IMR-90 (cell line): Measurements from ENCODE around the gene ZNF195. TPM values are rescaled to one million over a fixed set of nuclear protein-coding genes. Genes with fewer than 3 reads are reported as not detected.

Experiments
- ATAC-seq: fragments of 200-7000 bp; cut with Tn5 transposase; 2 replicates; pipeline ENCODE4 v1.9.1; 2020; ENCODE audit warnings: low read depth, mild to moderate bottlenecking, moderate library complexity
- BruUV-seq: library from RNA; stranded (reverse); fragments of 400-500 nt; replicated peaks from 2 replicates; lab custom pipeline; 2021; lab: Mats Ljungman, UMichigan
- CTCF ChIA-PET: fragments of 300-600 bp; formaldehyde crosslinking; extraction: SDS; loops from one replicate; lab custom pipeline; 2021; ENCODE audit warnings: antibody characterized with exemption; lab: Yijun Ruan, JAX
- POLR2A ChIA-PET: fragments of 300-600 bp; sonication (Branson Sonifier 250); formaldehyde crosslinking; loops from one replicate; lab custom pipeline; 2022; ENCODE audit warnings: antibody characterized with exemption; ENCODE audit not compliant: unreplicated experiment; lab: Charles Lee
- DNase-seq: peaks from one replicate; pipeline ENCODE4 v3.0.0; 2013
- H2AFZ ChIP-seq: replicated peaks from 2 replicates; pipeline ENCODE3; 2013; ENCODE audit warnings: low read length, mild to moderate bottlenecking; ENCODE audit not compliant: poor library complexity
- H2AK5ac ChIP-seq: 2 replicates; pipeline ENCODE4 v1.6.1; 2013; ENCODE audit warnings: low read depth, low read length, inconsistent platforms
- H2AK9ac ChIP-seq: replicated peaks from 2 replicates; pipeline ENCODE3; 2013; ENCODE audit warnings: mild to moderate bottlenecking, low read depth, low read length, moderate library complexity; ENCODE audit not compliant: poor library complexity
- H2BK120ac ChIP-seq: 2 replicates; pipeline ENCODE4 v1.6.1; 2013; ENCODE audit warnings: low read depth, low read length, inconsistent platforms
- H2BK15ac ChIP-seq: 3 replicates; pipeline ENCODE4 v1.6.1; 2013; ENCODE audit warnings: low read depth, low read length, inconsistent platforms
- H2BK20ac ChIP-seq: 2 replicates; pipeline ENCODE4 v1.6.1; 2013; ENCODE audit warnings: low read depth, mild to moderate bottlenecking, inconsistent platforms, low read length, moderate library complexity
- H2BK5ac ChIP-seq: 2 replicates; pipeline ENCODE4 v1.6.1; 2013; ENCODE audit warnings: mild to moderate bottlenecking, low read depth, low read length, inconsistent platforms; ENCODE audit not compliant: poor library complexity, severe bottlenecking
- H3K14ac ChIP-seq: replicated peaks from 2 replicates; pipeline ENCODE4 v1.6.1; 2013; ENCODE audit warnings: low read depth, low read length, inconsistent platforms
- H3K18ac ChIP-seq: 2 replicates; pipeline ENCODE4 v1.6.1; 2013; ENCODE audit warnings: low read depth, low read length, control low read depth
- H3K23ac ChIP-seq: 2 replicates; pipeline ENCODE4 v1.6.1; 2013; ENCODE audit warnings: low read depth, low read length, inconsistent platforms
- H3K27ac ChIP-seq: 2 replicates; pipeline ENCODE4 v1.5.1; 2013; ENCODE audit warnings: mild to moderate bottlenecking, control low read depth, low read length; ENCODE audit not compliant: insufficient read depth
- H3K27me3 ChIP-seq: 2 replicates; pipeline ENCODE4 v1.6.1; 2013; ENCODE audit warnings: low read length; ENCODE audit not compliant: control insufficient read depth, insufficient read depth
- H3K36me3 ChIP-seq: 2 replicates; pipeline ENCODE4 v1.6.1; 2013; ENCODE audit warnings: low read length, mixed read lengths; ENCODE audit not compliant: control insufficient read depth, insufficient read depth
- H3K4ac ChIP-seq: 2 replicates; pipeline ENCODE4 v1.6.1; 2013; ENCODE audit warnings: low read depth, low read length, inconsistent platforms
- H3K4me1 ChIP-seq: 2 replicates; pipeline ENCODE4 v1.6.1; 2013; ENCODE audit warnings: low read length, mixed read lengths; ENCODE audit not compliant: control insufficient read depth, insufficient read depth
- H3K4me2 ChIP-seq: 2 replicates; pipeline ENCODE4 v1.6.1; 2013; ENCODE audit warnings: low read depth, mild to moderate bottlenecking, control low read depth, low read length, moderate library complexity
- H3K4me3 ChIP-seq: 2 replicates; pipeline ENCODE4 v1.5.1; 2013; ENCODE audit warnings: low read depth, mild to moderate bottlenecking, control low read depth, low read length, moderate library complexity; ENCODE audit not compliant: insufficient read depth
- H3K56ac ChIP-seq: 2 replicates; pipeline ENCODE4 v1.6.1; 2013; ENCODE audit warnings: low read length, inconsistent platforms; ENCODE audit not compliant: insufficient read depth; ENCODE audit errors: extremely low read depth
- H3K79me1 ChIP-seq, 2 experiments: 2 replicates each; pipeline ENCODE4 v1.6.1; 2013; ENCODE audit warnings: low read length in 2 of 2, inconsistent platforms in 1 of 2, low read depth in 1 of 2
- H3K9ac ChIP-seq: 2 replicates; pipeline ENCODE4 v1.6.1; 2013; ENCODE audit warnings: low read depth, low read length, control low read depth
- H3K9me1 ChIP-seq: 2 replicates; pipeline ENCODE4 v1.6.1; 2013; ENCODE audit warnings: low read length, inconsistent platforms; ENCODE audit not compliant: insufficient read depth
- H3K9me3 ChIP-seq: 2 replicates; pipeline ENCODE4 v1.6.1; 2013; ENCODE audit warnings: low read length; ENCODE audit not compliant: control insufficient read depth, insufficient read depth
- H4K20me1 ChIP-seq: 2 replicates; pipeline ENCODE4 v1.6.1; 2013; ENCODE audit warnings: low read length, inconsistent platforms; ENCODE audit not compliant: insufficient read depth
- H4K5ac ChIP-seq: 2 replicates; pipeline ENCODE4 v1.6.1; 2013; ENCODE audit warnings: mild to moderate bottlenecking, low read depth, low read length, control low read depth
- H4K8ac ChIP-seq, 2 experiments: 2 replicates each; pipeline ENCODE4 v1.6.1; 2013; ENCODE audit warnings: low read depth in 2 of 2, low read length in 2 of 2, control low read depth in 1 of 2, inconsistent platforms in 1 of 2
- H4K91ac ChIP-seq: 2 replicates; pipeline ENCODE4 v1.6.1; 2013; ENCODE audit warnings: low read depth, low read length, inconsistent platforms; ENCODE audit not compliant: insufficient read depth
- BHLHE40 ChIP-seq: fragments of 150-350 bp; IDR thresholded peaks from 2 replicates; pipeline ENCODE4 v1.6.1; 2016; ENCODE audit warnings: mild to moderate bottlenecking, low read depth, low read length
- CEBPB ChIP-seq: IDR thresholded peaks from 2 replicates; pipeline ENCODE4 v1.6.1; 2012; ENCODE audit warnings: low read depth, low read length, improper control_type of control experiment
- CHD1 ChIP-seq: IDR thresholded peaks from 2 replicates; pipeline ENCODE4 v1.6.1; 2012; ENCODE audit warnings: low read depth, low read length, improper control_type of control experiment
- FOS ChIP-seq: fragments of 150-350 bp; IDR thresholded peaks from 2 replicates; pipeline ENCODE4 v1.6.1; 2016; ENCODE audit warnings: low read depth, low read length
- MAFK ChIP-seq: IDR thresholded peaks from 2 replicates; pipeline ENCODE4 v1.6.1; 2012; ENCODE audit warnings: low read depth, low read length, improper control_type of control experiment
- RCOR1 ChIP-seq: IDR thresholded peaks from 2 replicates; pipeline ENCODE4 v1.6.1; 2012; ENCODE audit warnings: mild to moderate bottlenecking, low read length, improper control_type of control experiment; ENCODE audit not compliant: insufficient replicate concordance
- WGBS, 2 experiments: methylation state at CpG; one replicate each; pipeline versions ENCODE4 v1.1.5 to v1.1.7; 2013; ENCODE audit warnings: missing lambda C conversion rate in 2 of 2; ENCODE audit not compliant: insufficient read length in 1 of 2; ENCODE audit errors: extremely low coverage in 2 of 2; 5-methylcytosine and 5-hydroxymethylcytosine counted together
- dilution Hi-C: fragments of 300-500 bp; cut with HindIII; formaldehyde crosslinking; loops from one replicate; pipeline ENCODE4 v1.14.3; 2018; ENCODE audit warnings: low sequenced_read_pairs; ENCODE audit not compliant: unreplicated experiment
- in situ Hi-C: fragments of 300-500 bp; cut with MboI; formaldehyde crosslinking; loops from 3 replicates; pipeline ENCODE4 v1.14.3; 2019; ENCODE audit warnings: low sequenced_read_pairs, inconsistent platforms, mixed read lengths
- intact Hi-C: fragments of 100-400 bp; cut with micrococcal nuclease; formaldehyde crosslinking; loops from 2 replicates; pipeline ENCODE4 v1.10.0; 2022
- polyA plus RNA-seq, 3 experiments: library from polyadenylated mRNA; depleted of rRNA; stranded (reverse); fragments of >200 nt; gene quantifications; 2 replicates each; pipeline ENCODE4 v1.2.3, GENCODE V29; 2012; ENCODE audit warnings: low replicate concordance in 1 of 3
- total RNA-seq: library from RNA; depleted of rRNA; stranded (reverse); fragments of >200 nt; gene quantifications from 2 replicates; pipeline ENCODE4 v1.2.3, GENCODE V29; 2012

ZNF195 gene
- total and polyA plus RNA-seq, 2 of the 4 experiments (the other 2 are of a cell fraction), result 10.2 to 24.4 TPM

- intact Hi-C loops, result no loop called here
- Histone ChIP-seq H3K4me2 (no peak overlapping the region), H3K36me3 (peaks cover 32% of the 10 kb centered on the region), H3K23ac (no peak overlapping the region), H3K4me1 (no peaks in the 10 kb centered on the region), H2AK9ac (no peak overlapping the region), H3K4me3 (no peak overlapping the region), H3K4ac (no peak overlapping the region), H4K20me1 (no peaks in the 10 kb centered on the region), H3K9ac (no peak overlapping the region), H4K5ac (no peak overlapping the region), H2AK5ac (no peak overlapping the region), H2AFZ (no peak overlapping the region), H2BK5ac (no peak overlapping the region), H3K56ac (no peak overlapping the region), H2BK15ac (no peak overlapping the region), H4K91ac (no peak overlapping the region), H2BK120ac (no peak overlapping the region), H3K18ac (no peak overlapping the region), H3K14ac (no peak overlapping the region), H3K27ac (no peak overlapping the region), H3K9me3 (peaks cover 76% of the 10 kb centered on the region), H3K27me3 (no peaks in the 10 kb centered on the region), H2BK20ac (no peak overlapping the region), H3K79me1 (0 out of 4 replicates have a peak, but pooled peaks cover 0 to 4% of the 10 kb centered on the region in 2 experiments), H3K9me1 (no peaks in the 10 kb centered on the region), H4K8ac (no peak overlapping the region)
- TF ChIP-seq FOS (no peak), MAFK (no peak), CHD1 (no peak), BHLHE40 (no peak), CEBPB (no peak), RCOR1 (no peak)
- in situ Hi-C loops, result no loop called here
- POLR2A ChIA-PET, result no interaction called here
- dilution Hi-C loops, result no loop called here
- DNase-seq (no peak), ATAC-seq (no peak)
- 100% methylated on average over 4 of the region's 11 CpGs; no CpG with 5 or more reads in 1 of the 2 experiments for WGBS, 2 experiments
- BruUV-seq, result no TSS peak
- CTCF ChIA-PET, result no interaction called here
Observed at GRCh38 chr11:3357994-3358676, 20.8 kb downstream of the ZNF195 start.
